ENCODE measurements around the gene SPNS3.

SPNS3 gene

GRCh38 chr17:4409659-4410058 lies 24.1 kb upstream of the SPNS3 start:
- no peak overlapping the region for H3K4me3 ChIP-seq (ENCODE audit: low read length)
- TF ChIP-seq, protein P1, sequence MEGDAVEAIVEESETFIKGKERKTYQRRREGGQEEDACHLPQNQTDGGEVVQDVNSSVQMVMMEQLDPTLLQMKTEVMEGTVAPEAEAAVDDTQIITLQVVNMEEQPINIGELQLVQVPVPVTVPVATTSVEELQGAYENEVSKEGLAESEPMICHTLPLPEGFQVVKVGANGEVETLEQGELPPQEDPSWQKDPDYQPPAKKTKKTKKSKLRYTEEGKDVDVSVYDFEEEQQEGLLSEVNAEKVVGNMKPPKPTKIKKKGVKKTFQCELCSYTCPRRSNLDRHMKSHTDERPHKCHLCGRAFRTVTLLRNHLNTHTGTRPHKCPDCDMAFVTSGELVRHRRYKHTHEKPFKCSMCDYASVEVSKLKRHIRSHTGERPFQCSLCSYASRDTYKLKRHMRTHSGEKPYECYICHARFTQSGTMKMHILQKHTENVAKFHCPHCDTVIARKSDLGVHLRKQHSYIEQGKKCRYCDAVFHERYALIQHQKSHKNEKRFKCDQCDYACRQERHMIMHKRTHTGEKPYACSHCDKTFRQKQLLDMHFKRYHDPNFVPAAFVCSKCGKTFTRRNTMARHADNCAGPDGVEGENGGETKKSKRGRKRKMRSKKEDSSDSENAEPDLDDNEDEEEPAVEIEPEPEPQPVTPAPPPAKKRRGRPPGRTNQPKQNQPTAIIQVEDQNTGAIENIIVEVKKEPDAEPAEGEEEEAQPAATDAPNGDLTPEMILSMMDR (IDR thresholded peaks at IDR 0.05; ENCODE audit: insufficient read depth, low read depth, low read length, missing control alignments), result no peak
- peak; percentile 90 for DNase-seq (ENCODE audit: low read depth)

GRCh38 chr17:4411201-4411600 lies 22.5 kb upstream of the SPNS3 start:
- H3K4me3 ChIP-seq (ENCODE audit: low read length), result no peak overlapping the region
- no peak for DNase-seq (ENCODE audit: low read depth)

DNA sequence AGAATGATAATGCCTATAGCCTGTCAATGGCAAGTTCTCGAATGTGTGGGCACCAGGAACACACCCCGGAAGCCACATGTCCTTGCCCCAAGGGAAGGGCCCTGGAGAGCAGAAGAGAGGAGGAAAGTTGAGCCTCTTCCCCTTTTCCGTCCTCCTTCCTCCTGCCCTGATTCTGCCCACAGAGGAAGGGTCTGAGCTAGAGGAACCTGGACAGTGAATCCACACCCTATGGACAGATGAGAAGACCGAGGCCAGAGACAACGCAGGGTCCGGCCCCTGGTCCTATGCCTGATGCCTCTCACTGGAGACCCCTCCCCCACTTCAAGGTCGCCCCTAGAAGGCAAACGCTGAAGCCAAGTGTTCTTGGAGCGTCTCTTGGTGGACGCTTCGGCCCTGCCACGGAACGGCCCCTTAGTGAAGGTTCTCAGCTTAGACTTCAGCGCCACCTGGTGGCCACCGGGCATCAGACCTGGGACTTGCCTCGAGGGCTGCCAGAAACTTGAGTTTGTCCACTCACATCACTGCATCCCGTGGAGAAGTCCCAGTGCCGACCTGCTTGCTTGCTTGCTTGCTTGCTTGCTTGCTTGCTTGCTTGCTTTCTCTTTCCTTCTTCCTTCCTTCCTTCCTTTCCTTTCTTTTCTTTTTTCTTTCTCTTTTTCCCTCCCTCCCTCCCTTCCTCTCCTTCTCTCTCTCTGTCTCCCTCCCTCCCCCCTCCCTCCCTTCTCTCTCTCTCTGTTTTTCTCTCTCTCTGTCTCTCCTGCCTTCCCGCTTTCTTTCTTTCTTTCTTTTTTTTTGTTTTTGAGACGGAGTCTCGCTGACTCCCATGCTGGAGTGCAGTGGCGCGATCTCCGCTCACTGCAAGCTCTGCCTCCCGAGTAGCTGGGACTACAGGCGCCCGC lies 20.6 kb upstream of the SPNS3 start:
- H3K4me3 ChIP-seq (ENCODE audit: low read length), result no peak overlapping the region
- peak; percentile 86 for DNase-seq (ENCODE audit: low read depth)
- TF ChIP-seq, protein P1 (IDR thresholded peaks at IDR 0.05; ENCODE audit: insufficient read depth, low read depth, low read length, missing control alignments), result peak; percentile 83

More at GRCh38 chr17:4411201-4411600, 22.5 kb upstream of the SPNS3 start:
- TF ChIP-seq, protein P1 (IDR thresholded peaks at IDR 0.05; ENCODE audit: insufficient read depth, low read depth, low read length, missing control alignments), result no peak

DNA sequence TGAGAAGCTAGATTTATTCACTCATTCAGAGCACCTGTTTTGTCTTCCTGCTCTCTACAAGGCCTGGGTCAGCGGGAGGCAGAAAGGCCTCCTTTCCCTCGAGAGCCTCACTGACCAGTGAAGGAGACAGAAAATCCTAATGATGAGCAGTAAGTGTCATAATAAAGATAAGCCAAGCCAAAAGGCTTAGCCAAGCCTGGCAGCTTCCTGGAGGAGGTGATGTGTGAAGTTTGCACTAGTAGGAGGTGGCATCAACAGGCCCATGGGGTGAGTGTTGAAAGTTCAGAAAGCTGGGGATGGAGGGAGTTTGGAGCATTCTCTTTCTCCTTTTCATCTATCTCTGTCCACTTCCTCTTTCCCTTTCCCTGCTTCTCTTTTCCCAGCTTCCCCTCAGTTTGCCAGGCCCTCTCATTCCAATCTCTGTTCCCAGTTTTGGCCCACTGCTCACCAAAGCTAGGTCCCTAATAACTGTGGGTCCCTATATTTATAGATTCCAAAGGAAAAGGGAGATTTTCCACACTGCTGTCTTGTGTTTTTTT lies 16.5 kb upstream of the SPNS3 start:
- DNase-seq (ENCODE audit: low read depth), result no peak
- no peak overlapping the region for H3K4me3 ChIP-seq (ENCODE audit: low read length)
- TF ChIP-seq, protein P1 (IDR thresholded peaks at IDR 0.05; ENCODE audit: insufficient read depth, low read depth, low read length, missing control alignments), result no peak

DNA sequence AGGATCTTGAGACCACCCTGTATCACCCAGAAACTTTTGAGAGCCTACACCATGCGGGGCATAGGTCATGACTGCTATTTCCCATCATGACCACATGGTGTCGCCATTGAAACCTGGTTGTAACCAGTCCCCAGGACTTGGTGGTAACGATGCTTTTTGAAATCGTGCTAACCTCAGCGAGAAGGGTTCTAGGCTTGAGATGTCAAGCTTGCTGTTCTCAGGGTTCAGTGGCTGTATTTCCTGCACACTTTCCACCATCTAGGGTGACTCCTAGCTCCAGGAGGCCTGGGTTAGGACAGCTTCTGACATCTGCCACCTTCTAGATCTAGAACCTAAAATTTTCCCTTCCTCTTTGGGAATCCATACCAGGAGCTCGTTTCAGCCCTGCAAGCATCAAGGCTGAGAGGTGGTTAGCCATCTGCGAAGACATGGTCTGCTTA lies 13.0 kb upstream of the SPNS3 start:
- TF ChIP-seq, protein P1 (IDR thresholded peaks at IDR 0.05; ENCODE audit: insufficient read depth, low read depth, low read length, missing control alignments), result peak; percentile 90
- peak; percentile 79 for DNase-seq (ENCODE audit: low read depth)
- H3K4me3 ChIP-seq (ENCODE audit: low read length), result no peak overlapping the region

- TF ChIP-seq, protein P1 (IDR thresholded peaks at IDR 0.05; ENCODE audit: insufficient read depth, low read depth, low read length, missing control alignments), result no peak
- no peak overlapping the region for H3K4me3 ChIP-seq (ENCODE audit: low read length)
- DNase-seq (ENCODE audit: low read depth), result no peak
Observed at GRCh38 chr17:4422864-4423263, 10.9 kb upstream of the SPNS3 start.

All from epithelial cell of esophagus (primary cell).